Measurements from ENCODE around the gene PEX14. TPM values are rescaled to one million over a fixed set of nuclear protein-coding genes. Genes with fewer than 3 reads are reported as not detected.

Gene PEX14
- total RNA-seq, 1 donor from 2014 or later: 22.7 TPM

DNA sequence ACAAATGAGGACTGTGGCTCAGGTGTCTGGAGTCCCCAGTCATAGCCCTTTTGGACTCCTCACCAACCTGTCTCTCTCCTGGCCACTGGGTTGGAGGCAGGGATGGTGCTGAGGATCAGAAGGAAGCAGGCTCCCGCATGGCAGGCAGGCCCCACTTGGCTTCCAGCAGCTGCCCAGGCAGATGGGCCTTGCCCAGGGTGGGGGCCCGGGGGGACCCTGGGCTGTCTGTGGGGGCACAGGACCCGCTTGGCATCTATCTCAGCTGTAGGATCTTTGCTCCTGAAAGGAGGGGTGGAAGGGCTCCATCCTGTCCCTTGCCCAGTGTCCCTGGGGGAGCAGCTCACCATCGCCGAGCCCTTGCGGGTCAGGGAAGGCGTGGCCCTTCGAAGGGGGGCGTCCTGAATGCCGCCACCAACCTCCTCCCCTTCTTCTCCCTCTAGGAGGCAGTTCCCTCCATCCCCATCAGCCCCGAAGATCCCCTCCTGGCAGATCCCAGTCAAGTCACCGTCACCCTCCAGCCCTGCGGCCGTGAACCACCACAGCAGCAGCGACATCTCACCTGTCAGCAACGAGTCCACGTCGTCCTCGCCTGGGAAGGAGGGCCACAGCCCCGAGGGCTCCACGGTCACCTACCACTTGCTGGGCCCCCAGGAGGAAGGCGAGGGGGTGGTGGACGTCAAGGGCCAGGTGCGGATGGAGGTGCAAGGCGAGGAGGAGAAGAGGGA is 154.5 kb downstream of the PEX14 start:
- H3K27ac Mint-ChIP-seq: no peak overlapping the region
- no peaks in the 10 kb centered on the region for H3K27me3 Mint-ChIP-seq (ENCODE audit: insufficient read depth)
- intact Hi-C loops (cut with micrococcal nuclease): no loop called here
- no peaks in the 10 kb centered on the region for H3K36me3 Mint-ChIP-seq (ENCODE audit: low read depth)
- H3K4me3 Mint-ChIP-seq: no peak overlapping the region
- H3K4me1 Mint-ChIP-seq (ENCODE audit: low read depth): no peaks in the 10 kb centered on the region
- no peaks in the 10 kb centered on the region for H3K9me3 Mint-ChIP-seq
- DNase-seq (ENCODE audit: low spot score): no peak

DNA sequence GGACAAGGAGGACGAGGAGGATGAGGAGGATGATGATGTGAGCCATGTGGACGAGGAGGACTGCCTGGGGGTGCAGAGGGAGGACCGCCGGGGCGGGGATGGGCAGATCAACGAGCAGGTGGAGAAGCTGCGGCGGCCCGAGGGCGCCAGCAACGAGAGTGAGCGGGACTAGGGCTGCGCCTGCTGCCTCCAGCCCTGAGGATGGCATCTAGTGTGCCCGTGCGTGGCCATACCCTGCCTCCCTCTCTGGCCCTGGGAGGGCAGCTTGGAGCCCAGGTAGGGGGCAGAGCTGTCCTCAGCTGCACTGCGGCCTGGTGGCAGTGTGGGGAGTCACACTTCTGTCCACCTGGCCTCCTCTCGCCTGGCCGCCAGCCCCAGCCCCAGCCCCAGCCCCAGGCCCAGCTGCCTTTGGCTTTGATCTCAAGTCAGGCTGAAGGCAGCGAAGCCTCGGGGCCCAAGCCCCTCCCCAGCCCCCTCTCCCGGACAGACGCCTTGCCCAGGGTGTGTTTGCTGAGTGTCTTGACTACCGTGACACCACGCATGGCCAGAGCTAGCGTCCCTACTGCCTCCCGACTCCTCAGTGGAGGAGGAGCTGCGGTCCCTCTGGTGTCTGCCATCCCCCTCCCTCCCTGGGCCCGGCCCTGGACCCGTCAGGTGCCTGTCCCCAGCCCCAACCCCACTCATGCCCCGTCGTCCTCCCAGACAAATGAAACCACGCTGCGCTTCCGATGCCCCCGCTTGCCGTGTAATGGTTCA is 155.2 kb downstream of the PEX14 start:
- Mint-ChIP-seq H3K4me1 (ENCODE audit: low read depth) (no peaks in the 10 kb centered on the region), H3K36me3 (ENCODE audit: low read depth) (no peaks in the 10 kb centered on the region), H3K9me3 (no peaks in the 10 kb centered on the region), H3K27ac (no peak overlapping the region), H3K27me3 (ENCODE audit: insufficient read depth) (no peaks in the 10 kb centered on the region), H3K4me3 (no peak overlapping the region)
- intact Hi-C loops (cut with micrococcal nuclease): no loop called here
- no peak for DNase-seq (ENCODE audit: low spot score)

GRCh38 chr1:10630661-10631120 is 155.9 kb downstream of the PEX14 start:
- intact Hi-C loops (cut with micrococcal nuclease): no loop called here
- no peaks in the 10 kb centered on the region for H3K36me3 Mint-ChIP-seq (ENCODE audit: low read depth)

GRCh38 chr1:10631121-10631810 is 156.5 kb downstream of the PEX14 start:
- no peak for DNase-seq (ENCODE audit: low spot score)
- no peak overlapping the region for H3K4me3 Mint-ChIP-seq

More at GRCh38 chr1:10630661-10631120, 155.9 kb downstream of the PEX14 start:
- H3K4me1 Mint-ChIP-seq (ENCODE audit: low read depth): no peaks in the 10 kb centered on the region
- no peaks in the 10 kb centered on the region for H3K9me3 Mint-ChIP-seq
- no peak overlapping the region for H3K4me3 Mint-ChIP-seq
- H3K27me3 Mint-ChIP-seq (ENCODE audit: insufficient read depth): no peaks in the 10 kb centered on the region
- DNase-seq (ENCODE audit: low spot score): no peak
- no peak overlapping the region for H3K27ac Mint-ChIP-seq

GRCh38 chr1:10631811-10632593 is 157.3 kb downstream of the PEX14 start:
- H3K27ac Mint-ChIP-seq: no peak overlapping the region
- DNase-seq (ENCODE audit: low spot score): no peak
- no peak overlapping the region for H3K4me3 Mint-ChIP-seq
- H3K36me3 Mint-ChIP-seq (ENCODE audit: low read depth): no peaks in the 10 kb centered on the region
- H3K9me3 Mint-ChIP-seq: no peaks in the 10 kb centered on the region
- no peaks in the 10 kb centered on the region for H3K4me1 Mint-ChIP-seq (ENCODE audit: low read depth)
- intact Hi-C loops (cut with micrococcal nuclease): no loop called here
- no peaks in the 10 kb centered on the region for H3K27me3 Mint-ChIP-seq (ENCODE audit: insufficient read depth)

More at GRCh38 chr1:10631121-10631810, 156.5 kb downstream of the PEX14 start:
- Mint-ChIP-seq H3K36me3 (ENCODE audit: low read depth) (no peaks in the 10 kb centered on the region), H3K27ac (no peak overlapping the region), H3K9me3 (no peaks in the 10 kb centered on the region), H3K4me1 (ENCODE audit: low read depth) (no peaks in the 10 kb centered on the region), H3K27me3 (ENCODE audit: insufficient read depth) (no peaks in the 10 kb centered on the region)
- intact Hi-C loops (cut with micrococcal nuclease): no loop called here

GRCh38 chr1:10632691-10633090 is 157.9 kb downstream of the PEX14 start:
- no peak for DNase-seq (ENCODE audit: low spot score)
- Mint-ChIP-seq H3K4me1 (ENCODE audit: low read depth) (no peaks in the 10 kb centered on the region), H3K27me3 (ENCODE audit: insufficient read depth) (peaks cover 2% of the 10 kb centered on the region), H3K9me3 (no peaks in the 10 kb centered on the region), H3K4me3 (no peak overlapping the region), H3K27ac (no peak overlapping the region), H3K36me3 (ENCODE audit: low read depth) (no peaks in the 10 kb centered on the region)
- intact Hi-C loops (cut with micrococcal nuclease): no loop called here

DNA sequence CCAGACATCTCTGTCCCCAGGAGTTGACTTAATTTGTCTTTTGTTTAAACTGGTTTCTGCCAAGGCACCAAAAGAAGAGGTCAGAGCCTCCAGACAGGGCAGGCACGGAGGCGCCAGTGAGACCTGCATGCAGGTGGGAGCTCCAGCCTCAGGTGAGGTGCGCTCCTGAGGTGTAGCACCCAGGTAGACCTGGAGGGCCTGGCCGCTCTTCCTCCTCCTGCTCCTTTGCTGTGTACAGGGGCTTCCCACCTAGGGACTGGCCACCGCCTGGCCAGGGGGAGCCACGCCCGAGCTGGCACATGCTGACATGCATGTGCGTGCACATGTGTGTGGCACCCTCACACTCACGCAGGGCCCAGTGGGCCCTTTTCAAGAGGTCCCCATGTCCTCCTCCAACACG is 158.7 kb downstream of the PEX14 start:
- intact Hi-C loops (cut with micrococcal nuclease): no loop called here

GRCh38 chr1:10634075-10634427 is 159.3 kb downstream of the PEX14 start:
- Mint-ChIP-seq H3K4me1 (ENCODE audit: low read depth) (no peaks in the 10 kb centered on the region), H3K9me3 (no peaks in the 10 kb centered on the region), H3K36me3 (ENCODE audit: low read depth) (no peaks in the 10 kb centered on the region), H3K27ac (no peak overlapping the region), H3K27me3 (ENCODE audit: insufficient read depth) (peaks cover 5% of the 10 kb centered on the region), H3K4me3 (no peak overlapping the region)
- intact Hi-C loops (cut with micrococcal nuclease): no loop called here
- no peak for DNase-seq (ENCODE audit: low spot score)

More for the DNA sequence above, 158.7 kb downstream of the PEX14 start:
- DNase-seq (ENCODE audit: low spot score): no peak
- Mint-ChIP-seq H3K9me3 (no peaks in the 10 kb centered on the region), H3K4me1 (ENCODE audit: low read depth) (no peaks in the 10 kb centered on the region), H3K27ac (no peak overlapping the region), H3K27me3 (ENCODE audit: insufficient read depth) (peaks cover 5% of the 10 kb centered on the region), H3K4me3 (no peak overlapping the region), H3K36me3 (ENCODE audit: low read depth) (no peaks in the 10 kb centered on the region)

- intact Hi-C loops (cut with micrococcal nuclease): no loop called here
- no peaks in the 10 kb centered on the region for H3K9me3 Mint-ChIP-seq
- no peak for DNase-seq (ENCODE audit: low spot score)
- no peaks in the 10 kb centered on the region for H3K36me3 Mint-ChIP-seq (ENCODE audit: low read depth)
- H3K27ac Mint-ChIP-seq: no peak overlapping the region
- no peaks in the 10 kb centered on the region for H3K4me1 Mint-ChIP-seq (ENCODE audit: low read depth)
- peaks cover 5% of the 10 kb centered on the region for H3K27me3 Mint-ChIP-seq (ENCODE audit: insufficient read depth)
- no peak overlapping the region for H3K4me3 Mint-ChIP-seq
Observed at GRCh38 chr1:10634428-10635084, 159.8 kb downstream of the PEX14 start.

GRCh38 chr1:10635085-10635896 is 160.5 kb downstream of the PEX14 start:
- Mint-ChIP-seq H3K4me1 (ENCODE audit: low read depth) (no peaks in the 10 kb centered on the region), H3K27ac (no peak overlapping the region), H3K9me3 (no peaks in the 10 kb centered on the region), H3K27me3 (ENCODE audit: insufficient read depth) (peaks cover 5% of the 10 kb centered on the region), H3K4me3 (no peak overlapping the region), H3K36me3 (ENCODE audit: low read depth) (no peaks in the 10 kb centered on the region)
- DNase-seq (ENCODE audit: low spot score): no peak
- intact Hi-C loops (cut with micrococcal nuclease): no loop called here

GRCh38 chr1:10635992-10636391 is 161.2 kb downstream of the PEX14 start:
- no peaks in the 10 kb centered on the region for H3K4me1 Mint-ChIP-seq (ENCODE audit: low read depth)
- no peak overlapping the region for H3K4me3 Mint-ChIP-seq
- H3K36me3 Mint-ChIP-seq (ENCODE audit: low read depth): no peaks in the 10 kb centered on the region
- H3K9me3 Mint-ChIP-seq: no peaks in the 10 kb centered on the region
- no peak for DNase-seq (ENCODE audit: low spot score)
- H3K27ac Mint-ChIP-seq: no peak overlapping the region
- peaks cover 5% of the 10 kb centered on the region for H3K27me3 Mint-ChIP-seq (ENCODE audit: insufficient read depth)
- intact Hi-C loops (cut with micrococcal nuclease): no loop called here

Data from activated T-helper 1 cell treated with anti-CD3 and anti-CD28 coated beads, Interleukin-12 subunit alpha, Interleukin-12 subunit beta, Interleukin-2, Interleukin-4 antibody, amounts not matched to agents 30 ng/mL and 10 ng/mL and 1 ng/mL, durations not matched to agents 14 hours and 24 hours and 36 hours (primary cell).